Measurements from ENCODE around the gene PTPRU.

The PTPRU gene

DNA sequence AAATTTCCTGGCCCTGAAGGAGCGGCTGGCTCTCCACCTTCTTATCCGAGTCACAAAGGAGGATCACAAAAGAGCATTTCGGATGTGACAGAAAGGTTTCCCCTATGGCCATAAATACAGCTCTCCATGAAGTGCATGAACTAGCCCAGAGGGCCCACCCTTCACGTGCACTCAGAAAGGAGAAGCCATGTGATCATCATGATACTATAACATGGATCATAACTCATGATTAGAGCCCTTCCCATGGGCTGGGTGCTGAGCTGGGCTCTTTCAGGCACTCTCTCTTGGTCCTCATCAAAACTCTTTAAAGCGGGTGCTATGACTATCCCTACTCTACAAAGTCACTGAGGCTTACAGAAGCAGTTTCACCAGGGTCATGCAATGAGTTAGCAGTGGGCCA, 135.0 kb downstream of the PTPRU start:
- DNase-seq = no peak

- DNase-seq = no peak
Observed at GRCh38 chr1:29372108-29372507, 135.8 kb downstream of the PTPRU start.

Measured in left hindlimb (tissue), 1 donor.